GM15510 (cell line): ENCODE measurements around the gene MRM3.

ENCODE experiments used
- POLR2A ChIP-seq: IDR thresholded peaks from 3 replicates; pipeline ENCODE4 v1.6.1; 2011; ENCODE audit warnings: borderline replicate concordance; ENCODE audit not compliant: insufficient read length; ENCODE audit errors: extremely low read depth

The MRM3 gene

GRCh38 chr17:804541-805435, 22.6 kb downstream of the MRM3 start:
- TF ChIP-seq POLR2A: no peak

- no peak for TF ChIP-seq POLR2A
These were observed 24.2 kb downstream of the MRM3 start for GRCh38 chr17:806346-806745.

- TF ChIP-seq POLR2A: no peak
These were observed 24.8 kb downstream of the MRM3 start for GRCh38 chr17:806781-807522.

- no peak for TF ChIP-seq POLR2A
These were observed 25.6 kb downstream of the MRM3 start for GRCh38 chr17:807523-808294.

- no peak for TF ChIP-seq POLR2A
These were observed 29.1 kb downstream of the MRM3 start for GRCh38 chr17:811051-811784.

GRCh38 chr17:812638-813204, 30.6 kb downstream of the MRM3 start:
- no peak for TF ChIP-seq POLR2A

- no peak for TF ChIP-seq POLR2A
These were observed 32.2 kb downstream of the MRM3 start for GRCh38 chr17:814371-814770.

- no peak for TF ChIP-seq POLR2A
These were observed 37.1 kb downstream of the MRM3 start for GRCh38 chr17:819251-819650.

GRCh38 chr17:823501-823902, 41.3 kb downstream of the MRM3 start:
- no peak for TF ChIP-seq POLR2A

- no peak for TF ChIP-seq POLR2A
These were observed 42.2 kb downstream of the MRM3 start for GRCh38 chr17:824378-824777.

- TF ChIP-seq POLR2A: no peak
These were observed 43.1 kb downstream of the MRM3 start for GRCh38 chr17:825216-825615.

- TF ChIP-seq POLR2A: no peak
These were observed 44.6 kb downstream of the MRM3 start for GRCh38 chr17:826778-827177.

- TF ChIP-seq POLR2A: no peak
These were observed 46.6 kb downstream of the MRM3 start for GRCh38 chr17:828761-829160.

- TF ChIP-seq POLR2A: no peak
These were observed 48.2 kb downstream of the MRM3 start for GRCh38 chr17:830381-830780.
